ENCODE results near the gene CELF2. TPM values are rescaled to one million over a fixed set of nuclear protein-coding genes. Genes with fewer than 3 reads are reported as not detected.

The CELF2 gene
- total and polyA plus RNA-seq, 2 of the 4 experiments (the other 2 are of a cell fraction) = 3.5 to 6.6 TPM

GRCh38 chr10:11218395-11218794, 200.7 kb downstream of the CELF2 start:
- H3K23ac ChIP-seq (ENCODE audit: low read depth, low read length) = no peak overlapping the region

More at GRCh38 chr10:11218395-11218794, 200.7 kb downstream of the CELF2 start:
- no peak overlapping the region for H4K8ac ChIP-seq (ENCODE audit: low read depth in 2 of 2, low read length in 2 of 2)
- no peaks in the 10 kb centered on the region for H3K9me1 ChIP-seq (ENCODE audit: insufficient read depth, low read length)
- H4K20me1 ChIP-seq (ENCODE audit: insufficient read depth, low read length) = no peaks in the 10 kb centered on the region
- H2BK120ac ChIP-seq (ENCODE audit: low read depth, low read length) = no peak overlapping the region
- dilution Hi-C loops (cut with HindIII; ENCODE audit: low sequenced_read_pairs, unreplicated experiment) = no loop called here
- H2AK5ac ChIP-seq (ENCODE audit: low read depth, low read length) = no peak overlapping the region
- ATAC-seq (ENCODE audit: low read depth) (no peak), DNase-seq (no peak)
- BruUV-seq (replicated peaks) = no TSS peak
- H4K91ac ChIP-seq (ENCODE audit: insufficient read depth, low read depth, low read length) = no peak overlapping the region
- no peak overlapping the region for H3K9ac ChIP-seq (ENCODE audit: low read depth, low read length)
- 60% methylated on average over 1 of the region's 5 CpGs; no CpG with 5 or more reads in 1 of the 2 experiments for WGBS, 2 experiments (ENCODE audit: extremely low coverage in 2 of 2, insufficient read length in 1 of 2)
- no peaks in the 10 kb centered on the region for H3K36me3 ChIP-seq (ENCODE audit: control insufficient read depth, insufficient read depth, low read length)
- intact Hi-C loops (cut with micrococcal nuclease) = no loop called here
- H3K14ac ChIP-seq (replicated peaks; ENCODE audit: low read depth, low read length) = no peak overlapping the region
- no peak overlapping the region for H3K27ac ChIP-seq (ENCODE audit: insufficient read depth, low read length)
- H3K79me1 ChIP-seq (ENCODE audit: low read depth in 1 of 2, low read length in 2 of 2) = no peaks in the 10 kb centered on the region
- no peak overlapping the region for H3K4ac ChIP-seq (ENCODE audit: low read depth, low read length)
- H3K4me3 ChIP-seq (ENCODE audit: insufficient read depth, low read depth, low read length) = no peak overlapping the region
- no peak overlapping the region for H3K18ac ChIP-seq (ENCODE audit: low read depth, low read length)
- H3K56ac ChIP-seq (ENCODE audit: extremely low read depth, insufficient read depth, low read length) = no peak overlapping the region
- ChIA-PET CTCF (no interaction called here), POLR2A (ENCODE audit: unreplicated experiment) (no interaction called here)
- no peaks in the 10 kb centered on the region; the same call in 1 of the 2 replicates for H3K9me3 ChIP-seq (ENCODE audit: control insufficient read depth, insufficient read depth, low read length)
- no peaks in the 10 kb centered on the region for H3K4me1 ChIP-seq (ENCODE audit: control insufficient read depth, insufficient read depth, low read length)
- H2AFZ ChIP-seq (replicated peaks; ENCODE audit: low read length, poor library complexity) = no peak overlapping the region
- H3K27me3 ChIP-seq (ENCODE audit: control insufficient read depth, insufficient read depth, low read length) = no peaks in the 10 kb centered on the region
- in situ Hi-C loops (cut with MboI; ENCODE audit: low sequenced_read_pairs) = no loop called here
- no peak overlapping the region for H2BK15ac ChIP-seq (ENCODE audit: low read depth, low read length)
- H2BK5ac ChIP-seq (ENCODE audit: low read depth, low read length, poor library complexity, severe bottlenecking) = no peak overlapping the region
- no peak overlapping the region for H4K5ac ChIP-seq (ENCODE audit: low read depth, low read length)
- no peak overlapping the region for H2BK20ac ChIP-seq (ENCODE audit: low read depth, low read length)
- no peak overlapping the region for H2AK9ac ChIP-seq (replicated peaks; ENCODE audit: low read depth, low read length, poor library complexity)
- TF ChIP-seq FOS (IDR thresholded peaks at IDR 0.05; ENCODE audit: low read depth, low read length) (no peak), USF2 (IDR thresholded peaks at IDR 0.05; ENCODE audit: low read depth, low read length) (no peak), POLR2A (IDR thresholded peaks at IDR 0.05; ENCODE audit: low read depth, low read length) (no peak), SMC3 (IDR thresholded peaks at IDR 0.05; ENCODE audit: low read depth, low read length) (no peak)
- no peak overlapping the region for H3K4me2 ChIP-seq (ENCODE audit: low read depth, low read length)
